Tibial nerve (tissue), 4 donors: ENCODE results near the gene SFT2D3. TPM values are rescaled to one million over a fixed set of nuclear protein-coding genes. Genes with fewer than 3 reads are reported as not detected.

Experiments
- DNase-seq, 2 donors: peaks; one replicate each; pipeline ENCODE4 v3.0.0-alpha.2; 2019; ENCODE audit warnings: low spot score in 2 of 2
- H3K27ac ChIP-seq, 4 donors: fragments of 200-600 bp; sonication (generic) in 3 of 4; one replicate each; pipeline ENCODE4 v1.5.1; 2017 to 2019; ENCODE audit warnings: mild to moderate bottlenecking in 1 of 4
- H3K27me3 ChIP-seq, 2 donors: fragments of 200-600 bp; sonication (generic) in 1 of 2; one replicate each; pipeline versions ENCODE4 v1.5.1 to v1.6.0; 2017 to 2019
- H3K36me3 ChIP-seq, 3 donors: fragments of 200-600 bp; sonication (generic); one replicate each; pipeline ENCODE4 v1.5.1; 2018 to 2019
- H3K4me1 ChIP-seq, 4 donors: fragments of 200-600 bp; sonication (generic) in 3 of 4; one replicate each; pipeline ENCODE4 v1.5.1; 2017 to 2019
- H3K4me3 ChIP-seq, 4 donors: fragments of 200-600 bp; sonication (generic) in 3 of 4; one replicate each; pipeline ENCODE4 v1.5.1; 2017 to 2019; ENCODE audit warnings: mild to moderate bottlenecking in 1 of 4, moderate library complexity in 1 of 4
- H3K9me3 ChIP-seq, 4 donors: fragments of 200-600 bp; sonication (generic) in 3 of 4; one replicate each; pipeline ENCODE4 v1.5.1; 2017 to 2019
- EP300 ChIP-seq, 2 donors: sonication (generic); formaldehyde crosslinking; IDR thresholded peaks; one replicate each; pipeline ENCODE4 v1.6.1; 2017; ENCODE audit warnings: antibody characterized with exemption in 2 of 2, mild to moderate bottlenecking in 1 of 2
- POLR2A ChIP-seq, 2 donors: fragments of 450-650 bp; IDR thresholded peaks; one replicate each; pipeline ENCODE4 v1.6.1; 2017; ENCODE audit warnings: antibody characterized with exemption in 2 of 2, mild to moderate bottlenecking in 2 of 2, moderate library complexity in 2 of 2
- WGBS, 2 donors: methylation state at CpG; one replicate each; pipeline ENCODE4 v1.1.5; 2018; 5-methylcytosine and 5-hydroxymethylcytosine counted together
- total RNA-seq, 4 donors: library from RNA; depleted of rRNA; stranded (reverse); fragments of >200 nt; gene quantifications; one replicate each; pipeline ENCODE4 v1.1.0, GENCODE V29; 2016
- TF ChIP-seq, protein P1 (sequence below), 5 experiments: fragments of 200-600 bp in 3 of 5; fragments of 450-650 bp in 2 of 5; sonication (generic) in 3 of 5; IDR thresholded peaks; one replicate each; pipeline ENCODE4 v1.5.1; 2016 to 2019; ENCODE audit warnings: antibody characterized with exemption in 5 of 5, mild to moderate bottlenecking in 3 of 5, moderate library complexity in 2 of 5

SFT2D3 gene
- total RNA-seq, 4 donors from 2014 or later: 10.7 to 13.6 (median 12.4) TPM

- Histone ChIP-seq H3K4me3 (no peak overlapping the region), H3K4me1 (no peaks in the 10 kb centered on the region), H3K36me3 (peaks cover 0 to 19% (median 0%) of the 10 kb centered on the region in 3 donors), H3K27ac (no peak overlapping the region), H3K27me3 (no peaks in the 10 kb centered on the region), H3K9me3 (no peaks in the 10 kb centered on the region)
- 89 to 90% methylated on average over 8 of the region's 8 CpGs for WGBS, 2 donors
- TF ChIP-seq POLR2A (IDR thresholded peaks at IDR 0.05) (no peak), EP300 (IDR thresholded peaks at IDR 0.05) (no peak)
- TF ChIP-seq, protein P1, sequence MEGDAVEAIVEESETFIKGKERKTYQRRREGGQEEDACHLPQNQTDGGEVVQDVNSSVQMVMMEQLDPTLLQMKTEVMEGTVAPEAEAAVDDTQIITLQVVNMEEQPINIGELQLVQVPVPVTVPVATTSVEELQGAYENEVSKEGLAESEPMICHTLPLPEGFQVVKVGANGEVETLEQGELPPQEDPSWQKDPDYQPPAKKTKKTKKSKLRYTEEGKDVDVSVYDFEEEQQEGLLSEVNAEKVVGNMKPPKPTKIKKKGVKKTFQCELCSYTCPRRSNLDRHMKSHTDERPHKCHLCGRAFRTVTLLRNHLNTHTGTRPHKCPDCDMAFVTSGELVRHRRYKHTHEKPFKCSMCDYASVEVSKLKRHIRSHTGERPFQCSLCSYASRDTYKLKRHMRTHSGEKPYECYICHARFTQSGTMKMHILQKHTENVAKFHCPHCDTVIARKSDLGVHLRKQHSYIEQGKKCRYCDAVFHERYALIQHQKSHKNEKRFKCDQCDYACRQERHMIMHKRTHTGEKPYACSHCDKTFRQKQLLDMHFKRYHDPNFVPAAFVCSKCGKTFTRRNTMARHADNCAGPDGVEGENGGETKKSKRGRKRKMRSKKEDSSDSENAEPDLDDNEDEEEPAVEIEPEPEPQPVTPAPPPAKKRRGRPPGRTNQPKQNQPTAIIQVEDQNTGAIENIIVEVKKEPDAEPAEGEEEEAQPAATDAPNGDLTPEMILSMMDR (IDR thresholded peaks at IDR 0.05): no peak
- no peak for DNase-seq
Measured at GRCh38 chr2:127754186-127754585, 52.9 kb downstream of the SFT2D3 start.

Other genes with a start within 250 kb of the SFT2D3 start
- gene IWS1, start 175.0 kb upstream of the SFT2D3 start, total RNA-seq: 10 to 100 TPM; 28.4 to 42.6 (median 39.6) TPM
- gene MYO7B, start 165.8 kb upstream of the SFT2D3 start, total RNA-seq: under 1 TPM in 2 of 4 donors, not detected in 2; 0.30 to 0.78 TPM
- 1 to 10 TPM; 1.1 to 1.6 (median 1.2) TPM for gene GPR17, start 55.3 kb upstream of the SFT2D3 start, total RNA-seq
- gene LIMS2, start 26.0 kb upstream of the SFT2D3 start, total RNA-seq: 100 to 1,000 TPM in 2 of 4 donors, 10 to 100 TPM in 2; 86.1 to 111 (median 98.1) TPM
- 10 to 100 TPM; 42.3 to 46.5 (median 45.1) TPM for gene WDR33, start 109.7 kb downstream of the SFT2D3 start, total RNA-seq
- gene POLR2D, start 156.7 kb downstream of the SFT2D3 start, total RNA-seq: 10 to 100 TPM in 1 of 4 donors, 1 to 10 TPM in 3; 6.1 to 10.7 (median 7.8) TPM
- 10 to 100 TPM; 12.9 to 15.1 (median 14.3) TPM for gene AMMECR1L, start 184.5 kb downstream of the SFT2D3 start, total RNA-seq